IgD-negative memory B cell (primary cell): ENCODE results near the gene BTNL3. TPM values are rescaled to one million over a fixed set of nuclear protein-coding genes. Genes with fewer than 3 reads are reported as not detected.
A peak's percentile ranks its signal among the peaks of the same experiment; 100 is the strongest.

ENCODE experiments used
- H3K27ac Mint-ChIP-seq, 3 donors: one replicate each; pipeline ENCODE4 v1.8.0; 2020 to 2022; ENCODE audit warnings: mild to moderate bottlenecking in 3 of 3, mixed read lengths in 3 of 3, moderate library complexity in 1 of 3
- H3K27me3 Mint-ChIP-seq: one replicate; pipeline ENCODE4 v1.8.0; 2021; ENCODE audit warnings: mixed read lengths
- H3K36me3 Mint-ChIP-seq: one replicate; pipeline ENCODE4 v1.8.0; 2020; ENCODE audit warnings: mild to moderate bottlenecking, mixed read lengths
- H3K4me1 Mint-ChIP-seq, 3 donors: one replicate each; pipeline ENCODE4 v1.8.0; 2020 to 2022; ENCODE audit warnings: mixed read lengths in 3 of 3, mild to moderate bottlenecking in 1 of 3
- H3K4me3 Mint-ChIP-seq, 4 donors: one replicate each; pipeline ENCODE4 v1.8.0; 2020 to 2022; ENCODE audit warnings: mild to moderate bottlenecking in 4 of 4, mixed read lengths in 4 of 4, moderate library complexity in 3 of 4
- H3K9me3 Mint-ChIP-seq, 3 donors: one replicate each; pipeline ENCODE4 v1.8.0; 2020 to 2021; ENCODE audit warnings: mixed read lengths in 3 of 3, mild to moderate bottlenecking in 1 of 3
- polyA plus RNA-seq: library from polyadenylated mRNA; unstranded; fragments of 300-500 nt; fragmentation: Illumina TruSeq; gene quantifications from one replicate; pipeline ENCODE4 v1.2.3, GENCODE V29; 2021

Gene BTNL3
- polyA plus RNA-seq, 1 donor from 2014 or later = not detected

DNA sequence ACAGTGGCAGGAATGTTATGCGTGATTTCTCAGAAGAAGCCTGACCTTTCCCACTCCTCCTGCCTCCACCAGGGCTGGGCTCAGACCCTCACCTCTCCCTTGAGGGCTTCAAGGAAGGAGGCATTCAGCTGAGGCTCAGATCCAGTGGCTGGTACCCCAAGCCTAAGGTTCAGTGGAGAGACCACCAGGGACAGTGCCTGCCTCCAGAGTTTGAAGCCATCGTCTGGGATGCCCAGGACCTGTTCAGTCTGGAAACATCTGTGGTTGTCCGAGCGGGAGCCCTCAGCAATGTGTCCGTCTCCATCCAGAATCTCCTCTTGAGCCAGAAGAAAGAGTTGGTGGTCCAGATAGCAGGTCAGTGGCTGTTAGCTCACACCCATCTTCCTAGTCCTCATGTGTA, 61.4 kb downstream of the BTNL3 start:
- peaks cover 16 to 33% (median 28%) of the 10 kb centered on the region in 3 donors for H3K4me1 Mint-ChIP-seq
- peaks cover 39% of the 10 kb centered on the region for H3K27me3 Mint-ChIP-seq
- peak overlapping the region in 1 of 3 donors; percentile 62 for H3K27ac Mint-ChIP-seq
- no peaks in the 10 kb centered on the region for H3K9me3 Mint-ChIP-seq
- peaks cover 2% of the 10 kb centered on the region for H3K36me3 Mint-ChIP-seq
- H3K4me3 Mint-ChIP-seq = peak overlapping the region in 1 of 4 donors; percentile 55

- Mint-ChIP-seq H3K9me3 (no peaks in the 10 kb centered on the region), H3K27ac (peak overlapping the region; percentile 61 to 96 (median 88)), H3K27me3 (peaks cover 49% of the 10 kb centered on the region), H3K4me1 (peaks cover 16 to 37% (median 29%) of the 10 kb centered on the region in 3 donors), H3K36me3 (peaks cover 4% of the 10 kb centered on the region), H3K4me3 (peak overlapping the region; percentile 43 to 98 (median 86))
Observed at GRCh38 chr5:181051841-181052671, 63.4 kb downstream of the BTNL3 start.

DNA sequence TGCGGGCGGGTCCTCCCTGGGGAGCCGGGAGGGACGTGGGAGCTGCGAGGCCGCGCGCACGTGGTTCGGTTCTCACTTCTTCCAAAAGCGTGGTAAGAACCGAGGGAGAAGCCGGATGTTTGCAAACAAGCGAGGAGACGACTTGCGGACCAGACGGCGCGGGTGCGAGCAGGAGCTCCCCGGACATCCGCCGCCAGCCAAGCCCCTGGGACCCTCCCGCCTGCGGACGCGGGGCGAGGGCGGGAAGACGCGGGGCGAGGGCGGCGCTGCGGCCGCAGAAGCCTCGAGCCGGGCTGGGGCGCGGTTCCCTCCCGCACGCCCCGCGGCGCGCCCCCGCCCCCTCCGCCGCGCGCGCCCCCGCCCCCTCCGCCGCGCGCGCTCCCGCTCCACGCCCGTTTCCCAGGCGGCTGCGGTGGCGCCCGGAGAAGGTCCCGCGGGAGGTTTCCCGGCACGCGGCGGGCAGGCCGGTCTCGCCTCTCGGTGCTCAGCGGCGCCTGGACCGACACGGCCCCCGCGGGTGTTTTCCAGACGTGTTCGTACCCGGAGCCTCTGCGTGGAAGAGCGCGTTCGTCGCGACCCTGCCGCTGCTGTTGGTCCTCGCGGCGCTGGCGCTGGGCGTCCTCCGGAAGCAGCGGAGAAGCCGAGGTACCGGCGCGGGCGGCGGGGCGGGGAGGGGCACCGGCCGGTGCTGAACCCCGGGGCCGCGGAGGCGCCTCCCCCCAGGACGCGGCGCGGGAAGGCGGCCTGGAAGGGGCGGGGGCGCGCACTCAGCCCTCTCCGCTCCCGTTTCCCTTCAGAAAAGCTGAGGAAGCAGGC, 64.2 kb downstream of the BTNL3 start:
- Mint-ChIP-seq H3K27me3 (peaks cover 47% of the 10 kb centered on the region), H3K27ac (peak overlapping the region; percentile 61 to 96 (median 88)), H3K4me1 (peaks cover 16 to 39% (median 29%) of the 10 kb centered on the region in 3 donors), H3K9me3 (no peaks in the 10 kb centered on the region), H3K4me3 (peak overlapping the region; percentile 78 to 98 (median 94)), H3K36me3 (peaks cover 4% of the 10 kb centered on the region)

- Mint-ChIP-seq H3K4me1 (peaks cover 16 to 43% (median 29%) of the 10 kb centered on the region in 3 donors), H3K36me3 (peaks cover 4% of the 10 kb centered on the region), H3K9me3 (no peaks in the 10 kb centered on the region), H3K27me3 (peaks cover 52% of the 10 kb centered on the region), H3K27ac (peak overlapping the region; percentile 34 to 92 (median 81)), H3K4me3 (peak overlapping the region; percentile 78 to 96 (median 92))
Observed at GRCh38 chr5:181053488-181054121, 65.0 kb downstream of the BTNL3 start.

GRCh38 chr5:181054138-181054537, 65.5 kb downstream of the BTNL3 start:
- no peaks in the 10 kb centered on the region for H3K9me3 Mint-ChIP-seq
- peaks cover 16 to 46% (median 32%) of the 10 kb centered on the region in 3 donors for H3K4me1 Mint-ChIP-seq
- peak overlapping the region in 2 of 3 donors; percentile 81 to 92 for H3K27ac Mint-ChIP-seq
- peaks cover 6% of the 10 kb centered on the region for H3K36me3 Mint-ChIP-seq
- peaks cover 56% of the 10 kb centered on the region for H3K27me3 Mint-ChIP-seq
- H3K4me3 Mint-ChIP-seq = peak overlapping the region; percentile 69 to 96 (median 85)

GRCh38 chr5:181054871-181055459, 66.3 kb downstream of the BTNL3 start:
- Mint-ChIP-seq H3K27ac (peak overlapping the region in 1 of 3 donors; percentile 92), H3K36me3 (peaks cover 6% of the 10 kb centered on the region), H3K9me3 (no peaks in the 10 kb centered on the region), H3K27me3 (peaks cover 50% of the 10 kb centered on the region), H3K4me3 (peak overlapping the region; percentile 69 to 96 (median 85)), H3K4me1 (peaks cover 16 to 38% (median 26%) of the 10 kb centered on the region in 3 donors)

Other genes with a start within 250 kb of the BTNL3 start
- gene OR2Y1, start 248.8 kb upstream of the BTNL3 start, polyA plus RNA-seq = not detected
- 101 TPM for gene MGAT1, start 186.0 kb upstream of the BTNL3 start, polyA plus RNA-seq
- 22.1 TPM for gene ZFP62, start 127.6 kb upstream of the BTNL3 start, polyA plus RNA-seq
- gene BTNL8, start 89.7 kb upstream of the BTNL3 start, polyA plus RNA-seq = not detected
- gene BTNL9, start 51.4 kb downstream of the BTNL3 start, polyA plus RNA-seq = 5.1 TPM
- not detected for gene OR2V1, start 142.3 kb downstream of the BTNL3 start, polyA plus RNA-seq
- gene OR2V2, start 158.7 kb downstream of the BTNL3 start, polyA plus RNA-seq = not detected
- gene TRIM7, start 216.3 kb downstream of the BTNL3 start, polyA plus RNA-seq = 0.71 TPM
- gene TRIM41, start 234.4 kb downstream of the BTNL3 start, polyA plus RNA-seq = 1.3 TPM